H1 (cell line): Measurements from ENCODE around the gene OSBPL6.

ENCODE experiments used
- POLR2AphosphoS5 ChIP-seq: IDR thresholded peaks from 2 replicates; pipeline ENCODE4 v1.6.1; 2011; ENCODE audit warnings: low read depth, low read length
- TF ChIP-seq, protein P1 (sequence below), 3 experiments: IDR thresholded peaks; 1 replicate in 2 of 3; 2 replicates in 1 of 3; pipeline versions ENCODE4 v1.5.1 to v1.6.1; 2011; ENCODE audit warnings: low read length in 3 of 3, mild to moderate bottlenecking in 3 of 3, inconsistent platforms in 2 of 3, low read depth in 1 of 3, moderate library complexity in 1 of 3; ENCODE audit not compliant: insufficient read depth in 1 of 3; ENCODE audit errors: control extremely low read depth in 1 of 3

DNA sequence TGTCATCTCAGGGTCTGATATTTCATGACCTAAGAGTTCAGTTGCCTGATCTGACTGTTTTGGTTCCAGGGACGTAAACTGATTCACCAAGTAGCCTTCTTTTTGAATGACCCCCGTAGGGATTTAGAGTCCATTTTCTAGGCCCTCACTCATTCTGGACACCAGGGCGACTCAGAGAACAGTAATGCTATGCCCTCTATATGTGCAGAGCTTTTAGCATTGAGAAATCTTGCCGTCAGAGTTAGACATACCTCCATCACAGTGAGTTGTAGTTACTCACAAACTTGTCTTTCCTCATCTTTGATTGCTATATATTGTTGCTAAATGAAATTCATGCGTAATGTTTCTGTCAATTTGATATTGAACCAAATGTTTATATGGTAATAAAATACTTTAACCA is 92.3 kb downstream of the OSBPL6 start:
- no peak for TF ChIP-seq POLR2AphosphoS5
- TF ChIP-seq, protein P1, sequence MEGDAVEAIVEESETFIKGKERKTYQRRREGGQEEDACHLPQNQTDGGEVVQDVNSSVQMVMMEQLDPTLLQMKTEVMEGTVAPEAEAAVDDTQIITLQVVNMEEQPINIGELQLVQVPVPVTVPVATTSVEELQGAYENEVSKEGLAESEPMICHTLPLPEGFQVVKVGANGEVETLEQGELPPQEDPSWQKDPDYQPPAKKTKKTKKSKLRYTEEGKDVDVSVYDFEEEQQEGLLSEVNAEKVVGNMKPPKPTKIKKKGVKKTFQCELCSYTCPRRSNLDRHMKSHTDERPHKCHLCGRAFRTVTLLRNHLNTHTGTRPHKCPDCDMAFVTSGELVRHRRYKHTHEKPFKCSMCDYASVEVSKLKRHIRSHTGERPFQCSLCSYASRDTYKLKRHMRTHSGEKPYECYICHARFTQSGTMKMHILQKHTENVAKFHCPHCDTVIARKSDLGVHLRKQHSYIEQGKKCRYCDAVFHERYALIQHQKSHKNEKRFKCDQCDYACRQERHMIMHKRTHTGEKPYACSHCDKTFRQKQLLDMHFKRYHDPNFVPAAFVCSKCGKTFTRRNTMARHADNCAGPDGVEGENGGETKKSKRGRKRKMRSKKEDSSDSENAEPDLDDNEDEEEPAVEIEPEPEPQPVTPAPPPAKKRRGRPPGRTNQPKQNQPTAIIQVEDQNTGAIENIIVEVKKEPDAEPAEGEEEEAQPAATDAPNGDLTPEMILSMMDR (IDR thresholded peaks at IDR 0.05; ENCODE audit: control extremely low read depth in 1 of 3, insufficient read depth in 1 of 3, low read depth in 1 of 3, low read length in 3 of 3) = no peak
